T47D (cell line): ENCODE results near the gene ANK3.

ENCODE experiments used
- DNase-seq, 2 experiments: peaks; one replicate each; pipeline versions ENCODE4 v3.0.0 to v3.0.0-alpha.2; 2011 to 2012; ENCODE audit warnings: low read depth in 1 of 2, low spot score in 1 of 2
- JUND ChIP-seq: IDR thresholded peaks from 2 replicates; pipeline ENCODE4 v1.6.1; 2012; ENCODE audit warnings: low read depth
- in situ Hi-C: cut with HindIII; loops from 2 replicates; pipeline ENCODE4 v1.10.0; 2016; ENCODE audit warnings: low sequenced_read_pairs, low pct_unique_long_range_greater_than_20kb

ANK3 gene

DNA sequence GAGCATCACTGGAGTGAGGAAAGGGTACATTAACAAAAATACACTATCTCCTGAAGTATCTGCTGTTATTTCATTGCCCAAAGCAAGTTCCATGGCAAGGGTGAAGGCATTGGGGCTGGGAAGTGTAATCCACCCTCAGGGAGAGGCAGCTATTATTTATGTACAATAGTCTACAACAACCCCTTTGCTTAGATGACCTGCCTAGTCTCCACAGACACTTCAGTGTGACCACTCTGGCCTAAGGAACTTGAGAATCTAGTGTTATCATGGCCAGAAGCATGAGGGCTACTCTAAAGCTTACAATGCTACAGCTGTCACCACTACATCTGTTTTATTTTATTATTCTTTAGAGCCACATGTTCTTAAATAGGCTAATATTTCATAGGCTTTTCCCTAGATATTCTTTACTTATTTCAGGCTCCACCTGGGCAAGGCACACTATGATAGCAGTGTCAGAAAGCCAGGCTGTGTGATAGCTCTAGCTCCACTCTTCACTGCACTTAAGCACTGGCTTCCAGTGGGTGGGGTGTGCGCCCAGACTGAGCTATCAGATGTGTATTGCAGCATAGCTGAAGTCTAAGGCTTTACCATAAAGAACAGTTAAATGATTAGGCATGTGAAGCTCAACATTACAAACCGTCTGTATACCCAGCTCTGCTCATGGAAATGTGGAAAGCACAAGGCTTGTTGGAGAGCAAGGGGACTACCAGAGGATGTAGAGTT, 366.4 kb downstream of the ANK3 start:
- in situ Hi-C loops: no loop called here
- no peak for DNase-seq
- no peak for TF ChIP-seq JUND

GRCh38 chr10:60021361-60021760, 368.3 kb downstream of the ANK3 start:
- TF ChIP-seq JUND: no peak
- in situ Hi-C loops: no loop called here
- DNase-seq: no peak

GRCh38 chr10:60016794-60017193, 372.9 kb downstream of the ANK3 start:
- no peak for TF ChIP-seq JUND
- in situ Hi-C loops: no loop called here
- DNase-seq: no peak

GRCh38 chr10:60009710-60010383, 379.8 kb downstream of the ANK3 start:
- peak in 1 of 2 experiments; percentile 62 for DNase-seq
- no peak for TF ChIP-seq JUND
- in situ Hi-C loops: no loop called here

GRCh38 chr10:60009276-60009675, 380.4 kb downstream of the ANK3 start:
- DNase-seq: no peak
- in situ Hi-C loops: no loop called here
- no peak for TF ChIP-seq JUND

- in situ Hi-C loops: no loop called here
- TF ChIP-seq JUND: no peak
Measured at GRCh38 chr10:60008816-60009215, 380.9 kb downstream of the ANK3 start.

DNA sequence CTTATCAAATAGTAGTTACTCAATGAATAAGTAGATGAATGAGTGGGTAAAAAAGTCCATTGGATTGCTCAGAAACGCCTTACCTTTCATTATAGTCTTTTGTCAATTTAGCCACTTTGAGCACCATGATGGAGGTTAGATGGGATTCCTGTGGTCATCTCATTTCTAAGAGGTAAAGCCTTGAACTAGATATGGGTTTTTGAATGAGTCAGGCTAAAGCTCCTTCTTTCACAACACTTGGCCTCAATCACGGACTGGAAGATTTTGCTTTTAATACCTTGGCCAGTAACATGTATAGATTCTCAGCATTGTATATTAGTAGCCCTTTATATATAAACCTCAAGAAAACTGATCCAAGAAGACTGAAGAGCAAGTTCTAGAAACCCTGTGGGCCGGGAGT, 383.6 kb downstream of the ANK3 start:
- no peak for TF ChIP-seq JUND
- in situ Hi-C loops: no loop called here
- DNase-seq: no peak

More at GRCh38 chr10:60008816-60009215, 380.9 kb downstream of the ANK3 start:
- peak in 1 of 2 experiments; percentile 70 for DNase-seq

DNA sequence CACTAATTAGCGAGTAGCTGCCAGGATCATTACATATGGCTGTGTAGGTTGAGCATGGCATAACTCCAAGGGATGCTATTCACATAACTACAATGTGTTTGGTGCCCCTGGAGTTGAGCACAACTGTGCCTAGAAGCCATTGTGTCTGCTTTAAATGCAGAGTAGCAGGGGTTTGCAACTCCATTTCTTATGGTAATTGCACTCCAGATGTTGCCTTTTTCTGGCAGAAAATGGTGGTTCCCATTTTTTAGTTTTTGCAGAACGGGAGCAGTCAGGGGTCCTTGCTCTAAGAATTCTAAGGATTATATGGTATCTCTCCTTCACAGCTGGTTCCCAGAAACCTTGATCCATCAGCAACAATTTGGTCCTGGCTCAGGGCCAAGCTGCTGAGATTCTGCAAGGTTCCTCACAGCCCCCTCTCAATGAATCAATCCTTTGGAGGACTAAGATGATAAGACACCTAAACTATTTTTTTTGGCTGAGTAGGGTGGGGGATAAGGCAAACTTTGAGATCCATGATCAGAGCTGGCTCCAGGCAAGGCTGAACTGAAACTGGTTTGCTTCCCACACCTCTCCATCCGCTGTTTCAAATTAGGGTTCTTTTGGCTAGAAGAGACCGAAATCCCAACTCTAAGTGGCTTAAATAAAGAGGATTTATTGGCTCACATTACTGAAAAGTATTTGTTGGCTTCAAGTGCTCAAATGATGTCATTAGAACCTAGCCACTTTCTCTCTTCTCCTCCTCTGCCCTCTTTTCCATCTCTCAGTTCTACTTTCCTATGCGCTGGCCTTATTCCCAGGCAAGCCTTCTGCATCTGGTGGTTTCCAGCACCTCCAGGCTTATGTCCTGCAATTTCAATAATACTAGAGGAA, 385.8 kb downstream of the ANK3 start:
- no peak for TF ChIP-seq JUND

DNA sequence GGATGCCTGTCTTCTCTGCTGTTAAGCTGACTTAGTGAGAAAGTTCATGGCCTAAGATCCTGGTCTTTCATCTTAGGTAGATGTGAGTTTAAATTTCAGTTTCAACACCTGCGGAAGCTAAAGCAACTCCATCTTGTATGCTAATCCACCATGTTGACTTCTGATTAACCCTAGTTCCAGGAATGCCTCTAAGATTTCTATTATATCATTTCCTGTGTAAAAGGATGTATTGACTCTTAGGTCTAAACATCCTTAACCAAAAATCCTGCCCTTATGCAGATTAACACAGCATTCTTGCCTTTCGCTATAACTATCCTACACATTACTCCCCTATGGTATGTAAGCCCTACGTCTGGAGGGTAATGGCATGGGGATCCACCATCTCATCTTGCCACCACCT, 388.9 kb downstream of the ANK3 start:
- no peak for TF ChIP-seq JUND
- DNase-seq: no peak

More for the DNA sequence above, 385.8 kb downstream of the ANK3 start:
- in situ Hi-C loops: no loop called here
- DNase-seq: no peak

DNA sequence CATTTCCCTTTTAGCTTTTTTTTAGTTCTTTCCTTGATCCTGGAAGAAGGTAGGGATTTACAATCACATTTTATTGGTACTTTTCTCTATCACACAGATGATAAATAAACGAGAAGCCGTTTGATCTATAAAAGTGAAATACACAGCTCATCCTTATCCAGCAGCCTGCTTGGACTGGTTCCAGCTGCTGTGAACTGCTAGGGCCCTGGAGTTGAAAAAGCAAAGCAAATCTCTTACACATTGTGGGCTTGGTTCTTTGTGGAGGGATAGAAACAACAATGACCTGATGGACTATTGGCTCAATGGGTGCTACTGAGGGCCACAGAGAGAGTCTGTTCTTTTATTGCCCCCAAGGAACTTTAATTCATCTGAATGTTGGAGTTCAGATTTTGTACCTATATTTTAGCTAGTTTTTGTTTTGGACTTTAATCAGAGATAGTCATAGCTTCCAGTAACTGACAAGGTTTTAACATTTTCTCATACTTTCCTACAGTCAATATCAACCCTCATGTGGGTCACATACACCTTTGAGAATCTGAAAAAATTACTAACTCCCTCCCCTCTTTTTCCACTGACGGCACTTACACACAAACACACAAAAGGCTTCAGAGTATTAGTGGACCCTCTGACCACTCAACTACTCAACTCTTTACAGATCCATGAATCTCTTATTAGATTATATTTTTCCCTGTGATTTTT, 391.7 kb downstream of the ANK3 start:
- no peak for TF ChIP-seq JUND
- no peak for DNase-seq
- in situ Hi-C loops: no loop called here

More for the DNA sequence above, 388.9 kb downstream of the ANK3 start:
- in situ Hi-C loops: no loop called here

GRCh38 chr10:59995862-59996261, 393.8 kb downstream of the ANK3 start:
- in situ Hi-C loops: no loop called here
- peak in 1 of 2 experiments; percentile 23 for DNase-seq
- TF ChIP-seq JUND: no peak; the same call in 1 of the 2 replicates

DNA sequence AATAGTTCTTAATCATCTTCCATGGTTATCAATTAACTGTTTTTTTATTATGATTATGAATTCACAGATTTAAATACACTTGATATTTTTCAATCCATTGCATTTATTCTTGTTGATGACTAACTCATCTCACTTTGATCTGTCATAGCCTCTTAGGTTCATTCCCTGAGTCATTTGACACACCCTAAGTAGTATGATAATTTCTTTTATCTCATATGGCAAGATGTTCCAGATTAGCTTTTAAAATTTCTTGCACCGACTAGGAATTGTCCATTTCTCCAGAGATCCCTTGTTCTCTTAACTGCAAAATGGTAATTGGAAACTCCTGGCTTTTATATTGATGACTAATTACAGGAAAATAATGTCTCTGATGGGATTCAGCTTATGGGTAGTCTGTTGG, 395.7 kb downstream of the ANK3 start:
- DNase-seq: no peak
- TF ChIP-seq JUND: no peak
- in situ Hi-C loops: no loop called here
